ENCODE measurements around the gene PRCP.
"Not testable (repeated sequence)": the region's sequence is repeated elsewhere in the genome, so short reads cannot be mapped to it uniquely, and the experiment has no call there.

The PRCP gene

DNA sequence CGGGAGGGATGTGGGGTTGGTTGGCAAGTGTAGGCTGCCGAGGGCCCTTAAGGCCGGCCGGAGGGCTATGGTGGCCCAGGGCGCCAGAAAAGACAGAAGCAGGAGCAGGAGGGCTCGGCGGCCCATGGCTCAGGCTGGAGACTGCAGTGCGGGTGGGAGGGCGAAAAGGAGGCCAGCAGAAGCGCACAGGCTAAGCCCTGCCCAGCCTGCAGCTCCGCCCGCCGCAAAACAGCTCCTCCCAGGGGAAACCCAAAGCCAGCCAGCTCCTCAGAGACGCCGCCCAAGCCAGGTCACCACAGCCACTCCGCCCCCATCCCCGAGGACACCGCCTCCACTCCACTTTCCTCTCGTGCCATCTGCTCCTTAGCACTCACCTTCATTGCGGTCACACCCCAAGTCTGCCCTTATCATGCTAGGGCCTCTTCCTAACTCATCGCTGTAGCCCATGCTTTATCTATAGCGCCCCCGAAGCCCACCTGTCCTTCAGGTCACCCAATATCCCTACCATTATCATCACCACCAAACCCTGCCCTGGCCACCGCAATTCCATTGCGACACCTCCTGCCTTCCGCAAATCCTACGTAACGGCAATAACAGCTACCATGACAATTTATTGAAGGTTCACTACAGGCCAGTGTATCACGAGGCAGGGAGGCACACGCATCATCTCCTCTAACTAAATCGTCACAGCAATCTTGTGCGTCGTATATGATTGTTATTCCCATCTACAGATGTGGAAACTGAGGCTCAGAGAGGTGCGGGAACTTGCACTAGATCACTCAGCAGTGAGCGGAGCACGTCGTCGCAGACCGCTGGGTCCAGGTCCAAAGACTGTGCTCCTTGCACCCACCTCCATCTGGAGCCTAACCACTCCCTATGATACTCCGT, at the start of gene PRCP:
TSS of gene PRCP (minus strand) at position 154 of the 888 bp plus-strand sequence. CDS start at position 126, 28 bp downstream.
- H3K4me1 ChIP-seq (ENCODE audit: control insufficient read depth in 1 of 2, insufficient read depth in 2 of 2, low read length in 2 of 2): peaks cover 17 to 27% of the 10 kb centered on the region in 2 donors
- H3K36me3 ChIP-seq (ENCODE audit: control insufficient read depth in 1 of 2, insufficient read depth in 2 of 2, low read length in 2 of 2): no peaks in the 10 kb centered on the region
- H3K9me3 ChIP-seq (ENCODE audit: control insufficient read depth in 1 of 2, low read length in 2 of 2): no peaks in the 10 kb centered on the region
- peak within 1 kb of the TSS; percentile 79 for H3K27ac ChIP-seq (ENCODE audit: low read depth, low read length)
- H3K4me3 ChIP-seq (ENCODE audit: low read depth in 1 of 2, low read length in 2 of 2): peak within 1 kb of the TSS; percentile 84 to 93
- no peaks in the 10 kb centered on the region for H3K27me3 ChIP-seq (ENCODE audit: control insufficient read depth in 1 of 2, insufficient read depth in 2 of 2, low read length in 2 of 2)
- H3K9ac ChIP-seq (ENCODE audit: low read depth in 1 of 2, low read length in 2 of 2): peak within 1 kb of the TSS; percentile 94 to 98

DNA sequence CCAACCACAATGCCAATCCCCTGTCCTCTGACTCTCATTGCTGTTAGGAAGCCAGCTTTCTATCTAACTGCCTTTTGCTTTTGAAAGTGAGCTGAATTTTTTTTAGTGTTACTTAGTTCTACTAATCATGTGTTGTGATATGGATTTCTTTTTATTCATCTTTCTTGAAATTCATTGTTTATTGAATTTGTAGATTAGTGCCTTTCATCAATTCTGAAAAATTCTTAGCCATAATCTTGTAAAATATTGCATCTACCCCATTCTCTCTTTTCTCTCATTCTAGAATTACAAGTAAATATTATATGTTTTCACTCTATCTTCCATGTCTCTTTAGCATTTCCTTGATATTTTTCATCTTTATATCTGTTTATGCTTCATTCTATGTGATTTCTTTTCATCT, 49.1 kb upstream of the PRCP start:
- Histone ChIP-seq H3K9ac (ENCODE audit: low read depth in 1 of 2, low read length in 2 of 2) (no peak overlapping the region), H3K9me3 (ENCODE audit: control insufficient read depth in 1 of 2, low read length in 2 of 2) (no peaks in the 10 kb centered on the region), H3K4me1 (ENCODE audit: control insufficient read depth in 1 of 2, insufficient read depth in 2 of 2, low read length in 2 of 2) (no peaks in the 10 kb centered on the region)

DNA sequence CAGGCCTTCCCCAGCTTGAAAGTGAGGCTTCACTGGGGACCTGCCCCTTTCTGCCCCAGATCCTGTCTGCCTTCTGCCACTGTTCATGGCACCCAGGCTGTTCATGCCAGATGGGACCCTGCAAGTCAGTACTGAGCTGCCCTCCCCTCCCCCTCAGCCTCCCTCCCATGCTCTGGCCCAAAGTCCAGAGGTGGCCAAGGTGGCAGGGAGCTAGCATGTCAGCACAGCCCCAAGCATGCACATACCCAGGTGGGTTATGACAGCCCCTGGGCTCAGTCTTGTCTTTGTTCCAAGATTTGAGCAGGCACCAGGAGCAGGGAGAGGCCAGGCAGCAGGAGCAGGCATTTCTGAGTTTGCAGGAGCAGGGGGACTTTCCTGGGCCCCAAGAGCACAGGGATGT, 45.5 kb upstream of the PRCP start:
- H3K36me3 ChIP-seq (ENCODE audit: control insufficient read depth in 1 of 2, insufficient read depth in 2 of 2, low read length in 2 of 2): no peaks in the 10 kb centered on the region
- H3K9ac ChIP-seq (ENCODE audit: low read depth in 1 of 2, low read length in 2 of 2): no peak overlapping the region
- H3K4me3 ChIP-seq (ENCODE audit: low read depth in 1 of 2, low read length in 2 of 2): no peak overlapping the region
- H3K9me3 ChIP-seq (ENCODE audit: control insufficient read depth in 1 of 2, low read length in 2 of 2): peaks cover 5 to 8% of the 10 kb centered on the region in 2 donors
- no peaks in the 10 kb centered on the region for H3K4me1 ChIP-seq (ENCODE audit: control insufficient read depth in 1 of 2, insufficient read depth in 2 of 2, low read length in 2 of 2)
- no peaks in the 10 kb centered on the region for H3K27me3 ChIP-seq (ENCODE audit: control insufficient read depth in 1 of 2, insufficient read depth in 2 of 2, low read length in 2 of 2)
- H3K27ac ChIP-seq (ENCODE audit: low read depth, low read length): no peak overlapping the region

More for the DNA sequence above, 49.1 kb upstream of the PRCP start:
- Histone ChIP-seq H3K27me3 (ENCODE audit: control insufficient read depth in 1 of 2, insufficient read depth in 2 of 2, low read length in 2 of 2) (no peaks in the 10 kb centered on the region), H3K36me3 (ENCODE audit: control insufficient read depth in 1 of 2, insufficient read depth in 2 of 2, low read length in 2 of 2) (no peaks in the 10 kb centered on the region), H3K27ac (ENCODE audit: low read depth, low read length) (no peak overlapping the region), H3K4me3 (ENCODE audit: low read depth in 1 of 2, low read length in 2 of 2) (no peak overlapping the region)

DNA sequence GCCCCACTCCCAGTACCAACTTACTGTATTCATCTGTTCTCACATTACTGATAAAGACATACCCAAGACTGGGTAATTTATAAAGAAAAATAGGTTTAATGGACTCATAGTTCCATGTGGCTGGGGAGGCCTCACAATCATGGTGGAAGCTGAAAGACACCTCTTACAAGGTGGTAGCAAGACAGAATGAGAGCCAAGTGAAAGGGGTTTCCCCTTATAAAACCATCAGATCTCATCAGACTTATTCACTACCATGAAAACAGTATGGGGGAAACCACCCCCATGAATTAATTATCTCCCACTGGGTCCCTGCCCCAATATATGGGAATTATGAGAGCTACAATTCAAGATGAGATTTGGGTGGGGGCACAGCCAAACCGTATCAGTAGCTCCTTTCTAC, 44.8 kb upstream of the PRCP start:
- not testable (repeated sequence) for H3K4me3 ChIP-seq (ENCODE audit: low read depth in 1 of 2, low read length in 2 of 2); H3K27me3 ChIP-seq (ENCODE audit: control insufficient read depth in 1 of 2, insufficient read depth in 2 of 2, low read length in 2 of 2); H3K9me3 ChIP-seq (ENCODE audit: control insufficient read depth in 1 of 2, low read length in 2 of 2); H3K4me1 ChIP-seq (ENCODE audit: control insufficient read depth in 1 of 2, insufficient read depth in 2 of 2, low read length in 2 of 2); H3K36me3 ChIP-seq (ENCODE audit: control insufficient read depth in 1 of 2, insufficient read depth in 2 of 2, low read length in 2 of 2); H3K27ac ChIP-seq (ENCODE audit: low read depth, low read length); H3K9ac ChIP-seq (ENCODE audit: low read depth in 1 of 2, low read length in 2 of 2)

DNA sequence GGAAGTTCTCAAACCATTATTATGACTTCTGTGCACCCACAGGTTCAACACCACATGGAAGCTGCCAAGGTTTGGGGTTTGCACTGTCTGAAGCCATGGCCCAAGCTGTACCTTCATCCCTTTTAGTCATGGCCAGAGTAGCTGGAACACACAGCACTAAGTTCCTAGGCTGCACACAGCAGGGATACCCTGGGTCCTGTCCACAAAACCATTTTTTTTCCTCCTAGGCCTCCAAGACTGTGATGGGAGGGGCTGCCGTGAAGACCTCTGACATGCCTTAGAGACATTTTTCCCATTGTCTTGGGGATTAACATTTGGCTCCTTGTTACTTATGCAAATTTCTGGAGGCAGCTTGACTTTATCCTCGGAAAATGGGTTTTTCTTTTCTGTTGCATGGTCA, 44.0 kb upstream of the PRCP start:
- no peaks in the 10 kb centered on the region for H3K36me3 ChIP-seq (ENCODE audit: control insufficient read depth in 1 of 2, insufficient read depth in 2 of 2, low read length in 2 of 2)
- peaks cover 5 to 8% of the 10 kb centered on the region in 2 donors for H3K9me3 ChIP-seq (ENCODE audit: control insufficient read depth in 1 of 2, low read length in 2 of 2)
- no peak overlapping the region for H3K27ac ChIP-seq (ENCODE audit: low read depth, low read length)
- no peaks in the 10 kb centered on the region for H3K4me1 ChIP-seq (ENCODE audit: control insufficient read depth in 1 of 2, insufficient read depth in 2 of 2, low read length in 2 of 2)
- H3K4me3 ChIP-seq (ENCODE audit: low read depth in 1 of 2, low read length in 2 of 2): no peak overlapping the region
- H3K27me3 ChIP-seq (ENCODE audit: control insufficient read depth in 1 of 2, insufficient read depth in 2 of 2, low read length in 2 of 2): no peaks in the 10 kb centered on the region
- H3K9ac ChIP-seq (ENCODE audit: low read depth in 1 of 2, low read length in 2 of 2): no peak overlapping the region

DNA sequence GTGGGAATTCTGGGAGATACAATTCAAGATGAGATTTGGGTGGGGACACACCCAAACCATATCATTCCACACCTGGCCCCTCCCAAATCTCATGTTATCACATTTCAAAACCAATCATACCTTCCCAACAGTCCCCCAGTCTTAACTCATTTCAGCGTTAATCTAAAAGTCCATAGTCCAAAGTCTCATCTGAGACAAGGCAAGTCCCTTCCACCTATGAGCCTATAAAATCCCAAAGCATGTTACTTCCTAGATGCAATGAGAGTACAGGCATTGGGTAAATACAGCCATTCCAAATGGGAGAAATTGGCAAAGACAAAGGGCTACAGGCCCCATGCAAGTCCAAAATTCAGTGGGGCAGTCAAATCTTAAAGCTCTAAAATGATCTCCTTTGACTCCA, 43.2 kb upstream of the PRCP start:
- not testable (repeated sequence) for H3K27me3 ChIP-seq (ENCODE audit: control insufficient read depth in 1 of 2, insufficient read depth in 2 of 2, low read length in 2 of 2); H3K27ac ChIP-seq (ENCODE audit: low read depth, low read length); H3K36me3 ChIP-seq (ENCODE audit: control insufficient read depth in 1 of 2, insufficient read depth in 2 of 2, low read length in 2 of 2); H3K4me3 ChIP-seq (ENCODE audit: low read depth in 1 of 2, low read length in 2 of 2); H3K9ac ChIP-seq (ENCODE audit: low read depth in 1 of 2, low read length in 2 of 2); H3K4me1 ChIP-seq (ENCODE audit: control insufficient read depth in 1 of 2, insufficient read depth in 2 of 2, low read length in 2 of 2); H3K9me3 ChIP-seq (ENCODE audit: control insufficient read depth in 1 of 2, low read length in 2 of 2)

DNA sequence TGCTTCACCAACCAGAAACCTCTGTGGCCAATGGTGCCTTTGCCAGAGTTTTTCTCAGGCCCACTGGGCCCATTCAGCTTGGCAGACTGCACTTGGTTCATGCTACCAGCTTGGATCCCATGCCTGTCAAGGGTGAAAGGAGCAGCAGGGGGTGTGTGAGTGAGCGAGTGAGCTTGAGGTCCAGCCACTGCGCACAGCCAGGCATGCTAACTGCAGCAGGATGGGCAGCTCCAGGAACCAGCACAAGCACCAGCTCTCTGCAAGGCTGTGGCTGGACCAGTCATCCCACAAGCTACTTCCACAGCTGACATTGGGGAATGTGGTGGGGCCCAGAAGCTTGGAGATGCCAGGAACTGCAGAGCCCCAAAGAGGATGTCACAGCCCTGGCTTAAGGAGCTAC, 42.1 kb upstream of the PRCP start:
- no peak overlapping the region for H3K9ac ChIP-seq (ENCODE audit: low read depth in 1 of 2, low read length in 2 of 2)
- H3K4me1 ChIP-seq (ENCODE audit: control insufficient read depth in 1 of 2, insufficient read depth in 2 of 2, low read length in 2 of 2): no peaks in the 10 kb centered on the region
- peaks cover 5 to 8% of the 10 kb centered on the region in 2 donors for H3K9me3 ChIP-seq (ENCODE audit: control insufficient read depth in 1 of 2, low read length in 2 of 2)
- no peak overlapping the region for H3K4me3 ChIP-seq (ENCODE audit: low read depth in 1 of 2, low read length in 2 of 2)
- H3K36me3 ChIP-seq (ENCODE audit: control insufficient read depth in 1 of 2, insufficient read depth in 2 of 2, low read length in 2 of 2): no peaks in the 10 kb centered on the region
- H3K27ac ChIP-seq (ENCODE audit: low read depth, low read length): no peak overlapping the region
- H3K27me3 ChIP-seq (ENCODE audit: control insufficient read depth in 1 of 2, insufficient read depth in 2 of 2, low read length in 2 of 2): no peaks in the 10 kb centered on the region

DNA sequence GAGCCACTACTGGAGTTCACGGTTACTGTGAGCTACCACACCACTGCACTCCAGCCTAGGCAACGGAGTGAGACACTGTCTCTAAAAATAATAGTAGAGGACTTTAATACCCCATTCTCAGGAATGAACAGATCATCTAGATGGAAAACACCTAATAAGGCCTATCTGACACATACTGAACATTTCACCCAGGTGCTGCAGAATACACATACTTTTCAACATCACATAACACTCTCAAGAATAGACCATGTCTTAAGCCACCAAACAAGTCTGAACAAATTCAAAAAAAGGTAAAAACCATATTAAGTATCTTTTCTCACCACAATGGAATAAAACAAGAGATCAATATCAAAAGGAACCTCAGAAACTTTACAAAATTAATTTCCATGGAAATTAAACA, 39.2 kb upstream of the PRCP start:
- H3K27ac ChIP-seq (ENCODE audit: low read depth, low read length): no peak overlapping the region
- H3K36me3 ChIP-seq (ENCODE audit: control insufficient read depth in 1 of 2, insufficient read depth in 2 of 2, low read length in 2 of 2): peaks cover 0 to 3% of the 10 kb centered on the region in 2 donors
- no peaks in the 10 kb centered on the region for H3K4me1 ChIP-seq (ENCODE audit: control insufficient read depth in 1 of 2, insufficient read depth in 2 of 2, low read length in 2 of 2)
- peaks cover 5 to 8% of the 10 kb centered on the region in 2 donors for H3K9me3 ChIP-seq (ENCODE audit: control insufficient read depth in 1 of 2, low read length in 2 of 2)
- H3K4me3 ChIP-seq (ENCODE audit: low read depth in 1 of 2, low read length in 2 of 2): no peak overlapping the region
- no peaks in the 10 kb centered on the region for H3K27me3 ChIP-seq (ENCODE audit: control insufficient read depth in 1 of 2, insufficient read depth in 2 of 2, low read length in 2 of 2)
- H3K9ac ChIP-seq (ENCODE audit: low read depth in 1 of 2, low read length in 2 of 2): no peak overlapping the region

DNA sequence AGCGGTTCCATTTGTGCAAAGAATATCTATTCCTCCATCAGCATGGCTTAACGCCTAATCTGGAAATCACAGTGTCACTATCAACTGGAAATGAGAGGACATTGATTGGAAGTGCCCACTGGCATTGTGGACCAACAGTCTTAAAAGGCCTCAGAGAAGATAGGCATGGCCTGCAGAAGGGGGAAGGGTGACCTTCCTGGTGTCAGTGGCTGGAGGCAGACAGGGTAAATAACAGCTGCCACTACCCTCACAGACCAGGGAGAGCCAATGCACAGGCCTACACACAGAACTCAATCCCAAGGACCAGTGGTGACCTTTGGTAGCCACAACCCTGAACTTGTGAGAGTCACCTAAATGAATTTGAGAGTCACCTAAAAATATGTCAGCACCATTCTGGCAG, 37.3 kb upstream of the PRCP start:
- H3K36me3 ChIP-seq (ENCODE audit: control insufficient read depth in 1 of 2, insufficient read depth in 2 of 2, low read length in 2 of 2): peaks cover 0 to 3% of the 10 kb centered on the region in 2 donors

DNA sequence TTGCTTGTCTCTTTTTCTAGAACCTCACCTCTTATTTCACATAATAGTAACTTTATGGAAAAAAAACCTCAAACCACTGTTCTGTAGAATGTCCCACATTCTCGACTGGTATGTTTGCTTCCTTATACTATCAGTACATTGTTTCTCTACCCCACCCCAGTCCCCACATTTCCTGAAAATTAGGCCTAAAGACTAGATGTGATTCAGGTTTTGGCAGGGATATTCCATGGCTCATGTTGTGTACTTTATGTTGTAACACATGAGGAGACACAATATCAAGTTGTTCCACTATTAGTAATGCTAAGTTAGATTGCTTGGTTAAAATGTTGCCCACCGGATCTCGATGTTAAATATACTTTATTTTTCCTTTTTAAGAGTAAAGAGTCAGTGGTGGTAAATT, 36.0 kb upstream of the PRCP start:
- peaks cover 0 to 3% of the 10 kb centered on the region in 2 donors for H3K36me3 ChIP-seq (ENCODE audit: control insufficient read depth in 1 of 2, insufficient read depth in 2 of 2, low read length in 2 of 2)
- no peaks in the 10 kb centered on the region for H3K9me3 ChIP-seq (ENCODE audit: control insufficient read depth in 1 of 2, low read length in 2 of 2)

More for the DNA sequence above, 37.3 kb upstream of the PRCP start:
- H3K9me3 ChIP-seq (ENCODE audit: control insufficient read depth in 1 of 2, low read length in 2 of 2): peaks cover 3 to 4% of the 10 kb centered on the region in 2 donors
- no peaks in the 10 kb centered on the region for H3K27me3 ChIP-seq (ENCODE audit: control insufficient read depth in 1 of 2, insufficient read depth in 2 of 2, low read length in 2 of 2)
- no peaks in the 10 kb centered on the region for H3K4me1 ChIP-seq (ENCODE audit: control insufficient read depth in 1 of 2, insufficient read depth in 2 of 2, low read length in 2 of 2)
- no peak overlapping the region for H3K4me3 ChIP-seq (ENCODE audit: low read depth in 1 of 2, low read length in 2 of 2)
- no peak overlapping the region for H3K9ac ChIP-seq (ENCODE audit: low read depth in 1 of 2, low read length in 2 of 2)
- H3K27ac ChIP-seq (ENCODE audit: low read depth, low read length): no peak overlapping the region

More for the DNA sequence above, 36.0 kb upstream of the PRCP start:
- H3K27me3 ChIP-seq (ENCODE audit: control insufficient read depth in 1 of 2, insufficient read depth in 2 of 2, low read length in 2 of 2): no peaks in the 10 kb centered on the region
- no peak overlapping the region for H3K9ac ChIP-seq (ENCODE audit: low read depth in 1 of 2, low read length in 2 of 2)
- no peak overlapping the region for H3K27ac ChIP-seq (ENCODE audit: low read depth, low read length)
- H3K4me1 ChIP-seq (ENCODE audit: control insufficient read depth in 1 of 2, insufficient read depth in 2 of 2, low read length in 2 of 2): no peaks in the 10 kb centered on the region
- no peak overlapping the region for H3K4me3 ChIP-seq (ENCODE audit: low read depth in 1 of 2, low read length in 2 of 2)

Data from duodenal mucosa (tissue), 2 donors.